Stimulated activated CD4-positive, alpha-beta T cell treated with anti-CD3 and anti-CD28 coated beads, Interleukin-1b, Interleukin-23, amount 100 ng/mL, for 24 hours (primary cell): Measurements from ENCODE around the gene CAPN7.

ENCODE experiments used
- DNase-seq, 4 experiments: peaks; one replicate each; pipeline ENCODE4 v3.0.0-alpha.2; 2020; ENCODE audit warnings: low read depth in 4 of 4, low spot score in 1 of 4

The CAPN7 gene

DNA sequence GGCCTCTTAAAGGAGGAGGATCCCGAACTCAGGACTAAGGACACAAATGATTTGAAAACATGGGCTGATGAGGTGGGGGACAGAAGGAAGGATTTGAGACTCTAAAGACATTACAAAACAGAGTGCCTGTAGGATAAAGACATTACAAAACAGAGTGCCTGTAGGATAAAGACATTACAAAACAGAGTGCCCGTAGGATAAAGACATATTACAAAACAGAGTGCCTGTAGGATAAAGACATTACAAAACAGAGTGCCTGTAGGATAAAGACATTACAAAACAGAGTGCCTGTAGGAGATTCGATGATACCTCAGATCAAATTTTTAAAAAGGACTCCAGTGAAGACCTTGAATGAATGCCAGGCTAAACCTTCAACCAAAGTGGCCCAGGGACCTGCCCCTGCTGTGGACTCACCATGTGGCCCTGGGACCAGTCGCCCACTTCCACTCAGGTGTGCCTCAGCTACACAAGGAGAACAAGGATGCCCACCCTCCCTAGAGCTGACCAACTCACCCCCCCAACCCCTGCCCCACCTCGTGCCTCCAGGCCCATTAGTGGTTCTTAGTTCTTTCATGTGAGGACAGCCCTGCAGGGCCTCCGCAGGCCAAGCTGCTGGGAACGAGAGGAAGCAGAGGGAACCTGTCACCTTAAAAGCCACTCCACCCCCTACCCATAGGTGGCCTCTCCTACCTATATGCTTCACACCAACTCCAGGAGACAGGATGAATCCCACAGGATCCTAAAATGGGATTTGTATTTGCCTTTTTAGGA lies 66.6 kb downstream of the CAPN7 start:
- no peak for DNase-seq

DNA sequence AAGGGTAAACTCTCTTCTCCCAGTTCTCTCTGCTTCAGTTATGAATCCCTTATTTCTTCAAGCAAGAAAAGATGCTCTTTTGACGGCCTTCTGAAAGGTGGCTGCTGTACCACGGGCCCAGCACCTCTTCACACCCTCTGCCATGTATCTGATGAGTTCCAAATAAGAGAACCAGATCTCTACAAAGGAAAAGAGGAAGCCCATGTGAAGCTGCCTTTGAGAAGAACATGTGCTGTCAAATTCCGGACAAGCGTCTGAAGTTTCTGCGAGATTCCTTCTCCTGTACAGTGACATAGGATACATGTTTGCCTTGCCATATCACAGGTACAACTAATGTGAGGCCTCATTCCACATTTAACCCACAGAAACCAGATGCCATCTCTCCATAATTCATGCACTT lies 67.2 kb downstream of the CAPN7 start:
- no peak for DNase-seq

DNA sequence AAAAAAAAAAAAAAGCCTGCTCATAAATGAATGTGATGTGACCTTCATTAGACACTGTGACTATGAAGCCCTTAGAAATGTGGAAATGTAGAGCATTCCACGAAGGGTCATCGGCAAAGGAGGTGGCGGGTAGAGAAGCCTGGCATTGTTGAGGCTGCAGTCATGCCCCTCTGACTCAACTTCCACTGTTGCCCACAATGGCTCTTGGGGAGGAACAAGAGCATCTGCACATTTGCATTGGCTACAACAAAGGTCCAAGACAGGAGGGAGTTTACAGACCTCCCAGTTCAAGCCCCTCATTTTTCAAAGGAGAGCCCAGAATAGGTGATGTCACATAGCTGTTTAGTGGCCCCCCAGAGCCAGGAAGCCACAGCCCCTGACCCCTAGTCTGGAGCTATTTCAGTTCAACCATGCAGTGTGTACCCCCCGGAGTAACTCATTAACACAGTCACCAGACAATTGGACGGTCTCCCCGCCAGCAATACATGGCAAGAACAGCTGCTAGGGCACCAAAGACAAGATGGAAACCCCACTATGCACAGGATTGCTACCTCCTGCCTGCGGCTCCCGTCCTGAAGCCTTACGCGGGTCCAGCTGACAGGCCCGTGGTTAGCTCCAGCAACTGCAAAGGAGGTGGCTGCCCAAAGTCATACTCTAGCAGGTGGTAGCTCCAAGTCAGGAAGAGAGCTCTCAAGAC lies 70.1 kb downstream of the CAPN7 start:
- no peak for DNase-seq

DNA sequence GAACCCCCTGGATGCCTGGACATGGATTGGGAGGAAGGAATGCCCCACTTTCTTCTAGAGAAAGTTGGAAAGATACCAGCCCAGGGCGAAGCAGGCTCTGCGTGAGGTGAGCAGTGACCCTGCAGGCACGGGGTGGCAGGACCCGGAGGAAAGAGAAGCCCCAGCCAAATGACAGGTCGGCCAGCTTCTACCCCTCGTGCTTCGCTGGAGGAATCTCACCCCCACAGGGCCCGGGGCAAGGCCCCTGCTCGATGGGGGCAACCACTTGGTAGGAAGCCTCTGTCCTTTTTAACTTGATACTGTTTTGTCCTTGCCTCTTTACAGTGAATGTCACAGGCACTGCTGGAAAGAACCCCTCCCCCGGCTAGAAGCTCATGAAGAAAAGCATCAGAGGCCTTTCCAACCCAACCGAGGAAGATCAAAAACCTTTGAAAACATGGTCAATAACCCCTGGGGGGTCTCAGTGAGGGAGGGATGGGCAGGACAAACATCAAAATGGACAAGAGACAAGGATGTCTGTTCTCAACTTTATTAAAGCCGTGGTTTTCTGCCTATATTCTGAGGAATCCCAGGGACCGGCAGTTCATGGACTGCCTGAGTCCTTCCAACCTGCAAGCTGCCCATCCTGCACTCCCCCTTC lies 71.9 kb downstream of the CAPN7 start:
- no peak for DNase-seq

DNA sequence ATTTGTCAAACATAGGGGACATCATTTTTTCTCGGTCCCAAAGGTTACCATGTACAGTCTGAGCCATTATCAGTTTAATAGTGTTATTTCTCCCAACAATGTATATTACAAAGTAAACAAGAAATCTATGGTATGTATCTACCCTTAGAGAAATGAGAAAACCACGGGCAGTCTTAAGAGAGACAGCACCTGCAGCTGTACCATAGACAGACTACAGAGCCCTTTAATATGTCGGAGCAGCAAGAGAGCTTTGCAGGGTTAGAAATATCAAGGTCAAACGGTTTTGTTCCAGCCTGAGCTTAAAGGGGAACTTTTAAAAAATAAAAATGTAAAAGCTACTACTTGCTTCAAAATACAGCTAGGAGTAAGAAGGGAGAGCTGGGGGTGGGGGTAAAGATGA lies 73.2 kb downstream of the CAPN7 start:
- no peak for DNase-seq

DNA sequence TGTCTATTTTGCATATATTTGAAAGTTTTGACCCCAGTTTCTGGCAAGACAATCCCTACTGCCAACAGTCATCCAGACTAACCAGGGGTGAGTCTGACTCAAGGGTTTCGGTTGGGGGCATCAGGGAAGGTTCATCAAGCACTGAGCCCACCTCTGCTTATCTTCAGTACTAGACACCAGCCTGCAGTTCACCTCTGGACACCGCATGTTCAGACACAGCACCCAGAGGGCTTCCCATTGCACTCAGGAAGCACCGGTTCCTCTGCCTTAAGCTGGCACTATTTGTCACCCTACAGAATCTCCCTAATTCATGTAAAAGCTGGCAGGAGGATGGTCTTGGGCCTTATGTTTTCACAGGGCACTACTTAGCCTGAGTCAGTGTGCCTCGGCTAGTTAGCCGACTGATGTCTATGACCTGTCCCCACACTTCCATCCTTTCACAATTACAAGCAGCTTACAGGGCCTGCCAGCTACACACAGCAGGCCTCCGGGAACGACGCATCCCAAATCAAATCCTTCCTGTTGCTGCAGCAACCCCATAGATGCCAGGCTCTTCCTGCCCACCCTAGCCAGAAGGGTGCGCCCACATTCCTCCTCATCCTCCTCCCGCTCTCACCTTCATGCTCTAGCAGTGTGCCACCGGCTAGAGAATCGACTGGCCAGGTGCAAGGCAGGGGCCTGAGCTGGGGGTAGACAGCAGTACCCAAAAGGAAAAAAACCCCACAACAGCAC lies 73.8 kb downstream of the CAPN7 start:
- DNase-seq = no peak

DNA sequence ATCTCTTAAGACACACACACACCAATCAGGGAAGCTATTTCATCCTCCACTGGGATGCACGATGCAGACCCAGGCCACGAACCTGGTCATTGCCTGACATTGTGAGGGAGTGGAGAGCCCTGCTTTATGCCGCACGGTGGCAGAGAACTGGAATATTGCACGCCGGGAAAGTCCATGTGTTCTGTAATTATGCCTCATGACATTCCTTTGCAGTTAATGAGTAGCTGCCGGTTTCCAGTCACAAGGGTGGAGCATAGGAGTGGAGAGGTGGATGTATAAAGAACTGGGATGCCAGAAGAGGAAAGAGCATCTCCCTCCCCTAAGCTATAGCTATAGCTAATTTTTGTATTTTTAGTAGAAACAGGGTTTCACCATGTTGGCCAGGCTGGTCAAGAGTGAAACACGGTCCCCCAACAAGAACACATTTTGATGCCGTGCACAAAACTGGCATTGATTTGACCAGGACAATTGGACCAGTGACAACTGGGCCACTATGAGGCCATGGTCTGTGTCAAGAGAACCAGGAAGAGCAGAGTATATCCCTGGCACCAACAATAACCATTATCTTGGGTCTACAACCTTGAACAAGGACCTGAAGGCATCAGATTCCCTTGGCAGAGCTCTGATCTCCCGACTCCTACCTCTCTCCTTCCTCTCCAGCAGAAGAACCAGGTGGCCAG lies 74.9 kb downstream of the CAPN7 start:
- DNase-seq = no peak

DNA sequence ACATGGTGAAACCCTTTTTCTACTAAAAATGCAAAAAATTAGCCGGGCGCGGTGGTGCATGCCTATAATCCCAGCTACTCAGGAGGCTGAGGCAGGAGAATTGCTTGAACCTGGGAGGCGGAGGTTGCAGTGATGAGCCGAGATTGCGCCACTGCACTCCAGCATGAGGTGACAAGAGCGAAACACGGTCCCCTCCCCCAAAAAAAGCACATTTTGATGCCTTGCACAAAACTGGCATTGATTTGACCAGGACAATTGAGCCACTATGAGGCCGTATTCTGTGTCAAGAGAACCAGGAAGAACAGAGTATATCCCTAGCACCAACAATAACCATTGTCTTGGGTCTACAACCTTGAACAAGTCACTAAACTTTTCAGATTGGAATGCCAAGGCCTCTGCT lies 75.8 kb downstream of the CAPN7 start:
- no peak for DNase-seq

DNA sequence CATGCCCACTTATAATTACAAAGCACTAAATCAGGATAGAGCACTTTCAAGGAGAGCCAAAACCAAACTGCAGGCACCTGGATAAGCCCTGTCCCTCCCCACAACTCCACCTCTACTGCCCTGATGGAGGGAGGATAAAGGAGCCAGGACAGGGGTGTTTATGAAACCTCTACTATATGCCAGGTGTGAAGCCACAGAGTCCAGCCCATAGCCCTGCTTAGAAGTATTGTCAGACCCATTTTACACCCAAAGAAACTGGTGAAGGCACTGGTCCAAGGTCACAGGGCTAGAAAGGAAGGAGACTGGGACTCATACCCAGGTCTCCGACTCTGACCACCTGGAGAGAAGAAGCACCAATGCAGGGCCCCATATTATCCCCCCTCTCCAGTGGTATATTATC lies 77.7 kb downstream of the CAPN7 start:
- DNase-seq = no peak

DNA sequence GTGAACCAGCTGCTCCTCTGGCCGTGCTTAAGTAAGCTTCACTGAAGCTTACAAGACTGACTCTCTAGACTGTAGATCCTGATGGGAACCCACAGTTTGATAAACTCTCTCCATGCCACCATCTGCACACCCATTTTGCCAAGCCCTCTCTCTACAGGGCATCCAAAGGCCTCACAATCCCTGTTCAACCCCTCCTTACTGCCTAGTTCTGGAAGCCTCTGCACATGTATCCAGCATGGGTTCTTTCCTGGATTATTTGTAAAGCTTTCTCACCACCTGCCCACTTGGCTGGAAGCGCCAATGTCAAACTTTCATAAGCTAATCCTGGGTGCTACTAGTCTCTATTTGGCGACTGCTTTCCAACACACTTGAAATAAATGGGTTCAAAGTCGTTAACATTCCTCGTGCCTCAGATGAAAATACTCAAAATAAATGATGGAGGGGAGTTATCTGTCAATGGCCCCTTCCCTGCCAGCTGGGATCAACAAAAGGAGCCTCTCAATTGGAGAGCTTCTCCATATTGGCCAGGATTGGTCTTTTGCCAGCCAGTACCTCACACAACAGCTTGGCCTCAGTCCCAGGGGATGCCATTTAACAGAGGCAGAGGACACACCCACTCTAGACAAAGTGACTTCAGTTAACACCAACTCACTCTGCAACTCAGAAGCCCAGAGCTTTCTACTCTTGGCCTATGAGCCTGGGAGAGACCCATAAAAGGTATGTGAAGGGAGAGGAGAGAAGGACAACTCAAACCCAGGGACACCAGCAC lies 78.3 kb downstream of the CAPN7 start:
- no peak for DNase-seq

DNA sequence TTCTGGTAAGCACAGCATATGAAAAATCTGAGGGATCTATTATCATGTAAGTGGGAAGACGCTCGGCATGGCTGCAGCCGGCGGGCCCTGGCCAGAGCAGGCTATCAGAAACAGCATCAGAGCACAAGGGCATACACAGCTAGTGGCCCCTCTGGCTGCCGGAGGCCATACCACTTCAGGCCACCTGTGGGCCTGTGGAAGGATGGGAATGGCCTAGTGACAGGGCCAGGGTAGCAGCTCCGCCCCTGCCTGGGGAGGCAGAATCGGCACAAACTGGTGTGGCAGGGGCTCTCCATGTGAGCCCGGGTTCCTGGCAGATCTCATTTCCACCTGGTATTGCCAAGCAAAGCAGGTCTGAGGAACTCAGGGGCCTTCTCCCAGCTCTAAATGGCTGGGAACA lies 80.0 kb downstream of the CAPN7 start:
- DNase-seq = no peak

DNA sequence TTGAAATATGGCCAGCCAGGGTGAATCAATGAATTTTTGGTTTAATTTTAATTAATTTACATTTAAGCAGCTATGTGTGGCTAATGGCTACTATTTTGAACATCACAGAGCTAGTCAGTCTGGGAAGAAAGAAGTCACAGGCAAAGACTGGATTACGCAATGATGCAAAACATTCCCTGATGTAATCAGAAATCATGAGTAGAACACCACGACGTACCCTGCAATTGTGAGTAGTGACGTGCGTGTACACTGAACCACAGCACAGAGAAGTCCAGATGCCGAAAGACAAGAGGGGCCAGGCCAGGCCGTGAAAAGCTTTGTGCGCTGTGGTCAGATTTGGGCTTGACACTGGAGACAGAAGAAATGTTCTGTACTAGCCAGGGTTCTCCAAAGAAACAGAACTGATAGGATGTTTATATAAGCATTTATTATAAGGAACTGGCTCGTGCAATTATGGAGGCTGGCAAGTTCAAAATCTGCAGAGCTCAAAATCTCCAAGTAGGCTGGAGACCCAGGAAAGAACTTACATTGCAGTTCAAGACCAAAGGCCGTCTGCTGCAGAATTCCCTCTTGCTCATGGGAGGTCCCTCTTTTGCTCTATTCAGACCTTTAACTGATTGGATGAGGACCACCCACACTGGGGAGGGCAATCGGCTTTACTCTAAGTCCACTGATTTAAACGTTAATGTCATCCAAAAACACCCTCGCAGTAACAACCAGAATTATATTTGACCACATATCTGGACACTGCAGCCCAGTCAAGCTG lies 81.7 kb downstream of the CAPN7 start:
- no peak for DNase-seq

DNA sequence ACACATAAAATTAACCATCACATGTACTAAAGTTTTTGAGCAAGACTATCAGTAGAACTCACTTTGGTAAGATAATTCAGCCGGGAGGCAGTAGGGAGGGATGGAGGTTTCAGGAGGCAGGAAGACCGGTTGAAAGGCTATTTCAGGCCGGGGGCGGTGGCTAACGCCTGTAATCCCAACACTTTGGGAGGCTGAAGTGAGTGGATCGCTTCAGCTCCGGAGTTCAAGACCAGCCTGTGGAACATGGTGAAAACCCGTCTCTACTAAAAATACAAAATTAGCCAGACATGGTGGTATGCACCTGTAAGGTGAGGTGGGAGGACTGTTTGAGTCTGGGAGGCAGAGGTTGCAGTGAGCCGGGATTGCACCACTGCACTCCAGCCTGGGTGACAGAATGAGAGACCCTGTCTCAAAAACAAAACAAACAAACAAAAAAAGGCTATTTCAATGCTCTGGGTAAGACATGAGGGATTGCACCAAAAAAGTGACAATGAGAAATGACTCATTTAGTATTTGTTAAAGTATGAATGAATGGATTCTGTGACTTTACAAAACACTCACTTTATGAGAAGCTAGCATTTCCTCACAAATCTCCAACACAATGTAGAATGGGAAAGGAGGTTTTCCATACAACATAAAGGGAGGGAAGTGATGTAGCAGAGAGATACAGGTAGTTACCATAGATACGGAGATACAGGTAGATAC lies 82.4 kb downstream of the CAPN7 start:
- no peak for DNase-seq

DNA sequence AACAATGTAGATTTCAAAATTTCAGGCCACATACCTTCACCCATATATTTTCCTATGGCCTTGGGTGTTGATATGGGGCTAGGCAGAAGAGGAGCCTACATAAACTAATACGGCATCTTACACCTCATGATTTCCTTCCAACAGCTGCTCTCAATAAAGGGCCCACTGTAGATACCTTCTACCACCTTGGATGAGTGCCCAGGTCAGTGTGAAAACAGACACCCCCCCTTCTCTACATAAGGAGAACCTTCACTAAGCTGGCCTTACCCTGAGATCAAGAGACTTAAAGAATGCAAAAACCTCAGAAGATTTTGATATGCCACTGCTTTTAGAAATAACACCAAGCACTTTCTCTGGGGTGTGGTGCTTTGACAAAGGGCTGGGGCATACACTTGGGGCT lies 83.6 kb downstream of the CAPN7 start:
- no peak for DNase-seq

DNA sequence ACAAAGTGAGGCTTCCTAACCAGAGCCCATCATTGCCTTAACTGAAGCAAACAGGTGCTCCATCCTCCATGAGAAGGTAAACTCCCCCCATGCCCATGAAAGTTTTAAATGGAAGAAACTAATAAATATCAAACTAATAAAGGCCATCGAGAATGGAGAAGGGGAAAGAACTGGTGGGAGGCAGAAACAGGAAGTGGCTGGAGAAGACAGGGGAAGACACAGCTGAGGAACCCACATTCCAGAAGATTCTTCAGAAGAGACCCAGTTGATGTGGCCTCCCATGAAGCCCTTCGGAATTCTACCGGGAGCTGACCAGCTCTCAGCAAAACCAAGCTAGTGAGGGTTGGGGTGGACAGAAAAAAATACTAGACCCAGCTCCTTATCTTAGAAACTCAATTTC lies 84.7 kb downstream of the CAPN7 start:
- DNase-seq = no peak

DNA sequence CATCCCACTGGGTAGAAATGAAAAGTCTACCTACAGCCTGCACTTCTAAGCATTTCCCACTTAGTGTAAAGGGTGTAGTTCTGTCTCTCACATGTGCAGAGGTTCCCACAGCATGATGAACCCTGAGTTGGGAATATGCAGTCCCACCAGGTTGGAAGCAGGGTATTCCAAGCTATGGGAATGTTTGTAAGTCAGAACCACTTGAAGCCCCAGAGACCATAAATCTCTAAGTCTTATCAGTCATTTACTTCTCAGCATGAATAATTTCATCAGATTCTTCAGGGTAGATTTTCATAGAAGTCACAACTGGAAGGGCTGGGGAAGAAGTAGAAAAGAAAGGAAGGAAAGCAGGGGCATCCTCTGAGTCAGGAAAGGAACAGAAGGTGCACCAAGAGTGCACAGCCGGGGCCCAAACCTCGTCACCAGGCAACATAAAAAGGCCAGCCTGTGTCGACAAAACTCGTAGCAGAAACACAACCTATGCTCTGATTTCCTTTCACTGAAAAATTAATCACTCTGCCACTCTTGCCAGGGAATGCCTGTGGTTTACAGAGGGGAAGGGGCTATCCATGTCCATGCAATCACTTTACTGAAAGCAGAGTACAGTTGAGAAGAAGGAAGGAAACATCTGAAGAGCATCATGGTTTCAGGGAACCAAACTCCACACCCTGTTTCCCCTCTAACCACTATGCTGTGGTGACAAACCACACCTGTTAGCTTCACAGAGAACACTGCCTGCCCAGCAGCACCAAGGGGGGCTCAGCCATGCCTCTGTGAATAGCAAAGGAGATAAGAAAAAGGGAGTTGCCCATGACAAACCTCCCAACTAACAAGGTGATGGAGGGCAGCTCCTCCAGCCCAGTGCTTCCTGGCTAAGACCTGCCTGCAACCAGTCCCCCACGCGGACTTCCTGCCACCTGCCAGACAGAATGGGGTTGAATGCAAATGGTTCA lies 85.8 kb downstream of the CAPN7 start:
- DNase-seq = peak in 1 of 4 experiments; percentile 35

DNA sequence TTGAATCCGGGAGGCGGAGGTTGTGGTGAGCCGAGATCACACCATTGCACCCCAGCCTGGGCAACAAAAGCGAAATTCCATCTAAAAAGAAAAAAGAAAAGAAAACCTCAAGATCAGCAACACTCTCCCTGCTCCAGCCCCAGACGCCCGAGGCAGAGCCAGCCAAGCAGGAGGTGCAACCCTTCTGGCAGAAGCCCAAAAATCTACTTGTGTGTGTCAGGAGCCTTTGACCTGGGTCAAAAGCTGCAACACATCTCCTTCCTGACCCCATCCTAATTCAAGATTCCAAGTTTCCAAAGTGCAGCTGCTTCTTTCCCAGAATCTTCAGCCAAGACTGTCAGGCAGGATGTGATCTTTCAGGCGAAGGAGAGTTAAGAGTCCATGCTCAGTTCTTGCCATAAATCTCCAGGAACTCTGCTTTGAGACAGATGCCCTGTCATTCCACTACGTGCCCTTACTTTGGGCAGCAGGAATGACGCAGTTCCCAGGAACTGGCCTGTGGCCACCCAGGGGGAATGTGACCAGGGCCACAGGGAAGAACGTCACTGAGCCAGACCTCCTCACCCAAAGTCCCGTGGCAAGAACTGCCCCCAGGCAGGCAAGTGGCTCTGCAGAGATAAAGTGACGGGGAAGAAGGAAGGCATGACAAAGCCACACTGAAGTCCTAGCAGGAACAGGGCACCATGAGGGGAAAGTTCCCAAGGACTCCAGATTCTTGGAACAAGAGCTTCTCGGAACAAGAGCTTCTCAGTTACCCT lies 86.9 kb downstream of the CAPN7 start:
- DNase-seq = no peak
